ENCODE measurements around the gene ITGA2.
"Not testable (repeated sequence)": the region's sequence is repeated elsewhere in the genome, so short reads cannot be mapped to it uniquely, and the experiment has no call there.

ITGA2 gene

GRCh38 chr5:53100606-53101005 lies 111.5 kb downstream of the ITGA2 start:
- DNase-seq (ENCODE audit: low read depth): no peak

- no peak for DNase-seq (ENCODE audit: low read depth)
These were observed 116.6 kb downstream of the ITGA2 start for GRCh38 chr5:53105611-53106300.

GRCh38 chr5:53109056-53109442 lies 119.9 kb downstream of the ITGA2 start:
- DNase-seq (ENCODE audit: low read depth): no peak

- peak; percentile 87 for DNase-seq (ENCODE audit: low read depth)
These were observed 120.4 kb downstream of the ITGA2 start, which contains the start of gene MOCS2 for GRCh38 chr5:53109443-53110127. TSS of gene MOCS2 (minus strand) at chr5:53109757. CDS start at chr5:53107174, 2,583 bp downstream.

GRCh38 chr5:53110156-53110555 lies 121.0 kb downstream of the ITGA2 start:
- DNase-seq (ENCODE audit: low read depth): no peak

- no peak for DNase-seq (ENCODE audit: low read depth)
These were observed 122.0 kb downstream of the ITGA2 start for GRCh38 chr5:53111139-53111538.

GRCh38 chr5:53112307-53112706 lies 123.2 kb downstream of the ITGA2 start:
- not testable (repeated sequence) for DNase-seq (ENCODE audit: low read depth)

- DNase-seq (ENCODE audit: low read depth): no peak
These were observed 123.8 kb downstream of the ITGA2 start for GRCh38 chr5:53112909-53113308.

GRCh38 chr5:53113947-53114346 lies 124.8 kb downstream of the ITGA2 start:
- DNase-seq (ENCODE audit: low read depth): no peak

- DNase-seq (ENCODE audit: low read depth): no peak
These were observed 125.8 kb downstream of the ITGA2 start for GRCh38 chr5:53114988-53115387.

GRCh38 chr5:53116597-53116996 lies 127.4 kb downstream of the ITGA2 start:
- no peak for DNase-seq (ENCODE audit: low read depth)

- DNase-seq (ENCODE audit: low read depth): no peak
These were observed 129.7 kb downstream of the ITGA2 start for GRCh38 chr5:53118879-53119278.

- DNase-seq (ENCODE audit: low read depth): no peak
These were observed 131.0 kb downstream of the ITGA2 start for GRCh38 chr5:53120165-53120564.

- no peak for DNase-seq (ENCODE audit: low read depth)
These were observed 134.6 kb downstream of the ITGA2 start for GRCh38 chr5:53123702-53124101.

GRCh38 chr5:53126521-53126920 lies 137.4 kb downstream of the ITGA2 start:
- no peak for DNase-seq (ENCODE audit: low read depth)

GRCh38 chr5:53127107-53127506 lies 138.0 kb downstream of the ITGA2 start:
- no peak for DNase-seq (ENCODE audit: low read depth)

GRCh38 chr5:53128481-53128880 lies 139.3 kb downstream of the ITGA2 start:
- DNase-seq (ENCODE audit: low read depth): no peak

- no peak for DNase-seq (ENCODE audit: low read depth)
These were observed 141.1 kb downstream of the ITGA2 start for GRCh38 chr5:53130266-53130665.

- no peak for DNase-seq (ENCODE audit: low read depth)
These were observed 143.9 kb downstream of the ITGA2 start for GRCh38 chr5:53133020-53133419.

Measured in activated T-cell treated with anti-CD3 and anti-CD28 coated beads for 1 hour (primary cell).